Measurements from ENCODE around the gene ZNF467.

DNA sequence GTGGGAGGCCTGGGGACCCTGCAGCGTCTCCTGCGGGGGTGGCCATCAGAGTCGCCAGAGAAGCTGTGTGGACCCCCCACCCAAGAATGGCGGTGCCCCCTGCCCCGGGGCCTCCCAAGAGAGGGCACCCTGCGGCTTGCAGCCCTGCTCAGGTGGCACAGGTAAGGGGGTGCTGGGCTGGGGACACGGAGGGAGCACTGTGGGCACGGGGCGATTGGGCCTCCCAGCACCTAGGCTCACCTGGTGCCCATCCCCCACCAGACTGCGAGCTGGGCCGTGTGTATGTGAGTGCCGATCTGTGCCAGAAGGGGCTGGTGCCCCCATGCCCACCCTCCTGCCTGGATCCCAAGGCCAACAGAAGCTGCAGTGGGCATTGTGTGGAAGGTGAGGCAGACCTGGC lies 29.6 kb upstream of the ZNF467 start:
- TF ChIP-seq, protein P1, sequence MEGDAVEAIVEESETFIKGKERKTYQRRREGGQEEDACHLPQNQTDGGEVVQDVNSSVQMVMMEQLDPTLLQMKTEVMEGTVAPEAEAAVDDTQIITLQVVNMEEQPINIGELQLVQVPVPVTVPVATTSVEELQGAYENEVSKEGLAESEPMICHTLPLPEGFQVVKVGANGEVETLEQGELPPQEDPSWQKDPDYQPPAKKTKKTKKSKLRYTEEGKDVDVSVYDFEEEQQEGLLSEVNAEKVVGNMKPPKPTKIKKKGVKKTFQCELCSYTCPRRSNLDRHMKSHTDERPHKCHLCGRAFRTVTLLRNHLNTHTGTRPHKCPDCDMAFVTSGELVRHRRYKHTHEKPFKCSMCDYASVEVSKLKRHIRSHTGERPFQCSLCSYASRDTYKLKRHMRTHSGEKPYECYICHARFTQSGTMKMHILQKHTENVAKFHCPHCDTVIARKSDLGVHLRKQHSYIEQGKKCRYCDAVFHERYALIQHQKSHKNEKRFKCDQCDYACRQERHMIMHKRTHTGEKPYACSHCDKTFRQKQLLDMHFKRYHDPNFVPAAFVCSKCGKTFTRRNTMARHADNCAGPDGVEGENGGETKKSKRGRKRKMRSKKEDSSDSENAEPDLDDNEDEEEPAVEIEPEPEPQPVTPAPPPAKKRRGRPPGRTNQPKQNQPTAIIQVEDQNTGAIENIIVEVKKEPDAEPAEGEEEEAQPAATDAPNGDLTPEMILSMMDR (IDR thresholded peaks at IDR 0.05) = no peak
- no peak for TF ChIP-seq EZH2phosphoT487 (IDR thresholded peaks at IDR 0.05)
- TF ChIP-seq EZH2 (IDR thresholded peaks at IDR 0.05) = no peak
